Renal cortex interstitium (tissue), 11 donors: ENCODE data around the gene PDE9A. TPM values are rescaled to one million over a fixed set of nuclear protein-coding genes. Genes with fewer than 3 reads are reported as not detected.
A peak's percentile ranks its signal among the peaks of the same experiment; 100 is the strongest.

ENCODE experiments used
- DNase-seq, 11 donors: peaks; one replicate each; pipeline ENCODE4 v3.0.0-alpha.2; 2013; ENCODE audit warnings: low read depth in 9 of 11, low spot score in 4 of 11; ENCODE audit errors: extremely low read depth in 1 of 11
- polyA plus RNA-seq, 3 donors: library from polyadenylated mRNA; unstranded; fragments of 120-200 nt; gene quantifications; one replicate each; pipeline ENCODE4 v1.2.1, GENCODE V29; 2013; ENCODE audit not compliant: insufficient read length in 3 of 3

PDE9A gene
- polyA plus RNA-seq, 3 donors, result 37.5 to 54.3 (median 43.1) TPM

- DNase-seq, result no peak
Observed at GRCh38 chr21:42663200-42663750, 9.9 kb downstream of the PDE9A start.

- DNase-seq, result no peak
Observed at GRCh38 chr21:42663860-42664535, 10.6 kb downstream of the PDE9A start.

GRCh38 chr21:42664614-42665013, 11.2 kb downstream of the PDE9A start:
- DNase-seq, result no peak

GRCh38 chr21:42665026-42665425, 11.6 kb downstream of the PDE9A start:
- no peak for DNase-seq

GRCh38 chr21:42665484-42665883, 12.1 kb downstream of the PDE9A start:
- DNase-seq, result no peak

GRCh38 chr21:42666023-42666747, 12.8 kb downstream of the PDE9A start:
- DNase-seq, result no peak

GRCh38 chr21:42666925-42667324, 13.5 kb downstream of the PDE9A start:
- no peak for DNase-seq

GRCh38 chr21:42668298-42668992, 15.0 kb downstream of the PDE9A start:
- DNase-seq, result no peak

- no peak for DNase-seq
Observed at GRCh38 chr21:42669041-42669440, 15.6 kb downstream of the PDE9A start.

GRCh38 chr21:42670058-42670880, 16.8 kb downstream of the PDE9A start:
- DNase-seq, result no peak

- no peak for DNase-seq
Observed at GRCh38 chr21:42670884-42671283, 17.5 kb downstream of the PDE9A start.

GRCh38 chr21:42671778-42672593, 18.6 kb downstream of the PDE9A start:
- no peak for DNase-seq

- peak in 1 of 11 donors; percentile 40 for DNase-seq
Observed at GRCh38 chr21:42672699-42673458, 19.5 kb downstream of the PDE9A start.

GRCh38 chr21:42673633-42674328, 20.4 kb downstream of the PDE9A start:
- DNase-seq, result no peak

- DNase-seq, result peak in 4 of 11 donors; percentile 58 to 74 (median 69)
Observed at GRCh38 chr21:42674351-42674940, 21.0 kb downstream of the PDE9A start.

- no peak for DNase-seq
Observed at GRCh38 chr21:42675403-42675802, 22.0 kb downstream of the PDE9A start.

- no peak for DNase-seq
Observed at GRCh38 chr21:42676808-42677207, 23.4 kb downstream of the PDE9A start.
